HG03280 (cell line): Measurements from ENCODE around the gene ACSL5.

Experiments used
- ATAC-seq: cut with Tn5 transposase; IDR thresholded peaks from one replicate; pipeline ENCODE4 v1.9.1; 2021; ENCODE audit warnings: mild to moderate bottlenecking, moderate library complexity; ENCODE audit not compliant: unreplicated experiment

The ACSL5 gene, protein sequence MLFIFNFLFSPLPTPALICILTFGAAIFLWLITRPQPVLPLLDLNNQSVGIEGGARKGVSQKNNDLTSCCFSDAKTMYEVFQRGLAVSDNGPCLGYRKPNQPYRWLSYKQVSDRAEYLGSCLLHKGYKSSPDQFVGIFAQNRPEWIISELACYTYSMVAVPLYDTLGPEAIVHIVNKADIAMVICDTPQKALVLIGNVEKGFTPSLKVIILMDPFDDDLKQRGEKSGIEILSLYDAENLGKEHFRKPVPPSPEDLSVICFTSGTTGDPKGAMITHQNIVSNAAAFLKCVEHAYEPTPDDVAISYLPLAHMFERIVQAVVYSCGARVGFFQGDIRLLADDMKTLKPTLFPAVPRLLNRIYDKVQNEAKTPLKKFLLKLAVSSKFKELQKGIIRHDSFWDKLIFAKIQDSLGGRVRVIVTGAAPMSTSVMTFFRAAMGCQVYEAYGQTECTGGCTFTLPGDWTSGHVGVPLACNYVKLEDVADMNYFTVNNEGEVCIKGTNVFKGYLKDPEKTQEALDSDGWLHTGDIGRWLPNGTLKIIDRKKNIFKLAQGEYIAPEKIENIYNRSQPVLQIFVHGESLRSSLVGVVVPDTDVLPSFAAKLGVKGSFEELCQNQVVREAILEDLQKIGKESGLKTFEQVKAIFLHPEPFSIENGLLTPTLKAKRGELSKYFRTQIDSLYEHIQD

GRCh38 chr10:112373912-112374338 lies at the start of gene ACSL5:
TSS of gene ACSL5 (plus strand) at chr10:112374116. CDS start at chr10:112394947, 20,831 bp downstream.
- ATAC-seq, result no peak

GRCh38 chr10:112327678-112328077 lies 46.2 kb upstream of the ACSL5 start:
- no peak for ATAC-seq

DNA sequence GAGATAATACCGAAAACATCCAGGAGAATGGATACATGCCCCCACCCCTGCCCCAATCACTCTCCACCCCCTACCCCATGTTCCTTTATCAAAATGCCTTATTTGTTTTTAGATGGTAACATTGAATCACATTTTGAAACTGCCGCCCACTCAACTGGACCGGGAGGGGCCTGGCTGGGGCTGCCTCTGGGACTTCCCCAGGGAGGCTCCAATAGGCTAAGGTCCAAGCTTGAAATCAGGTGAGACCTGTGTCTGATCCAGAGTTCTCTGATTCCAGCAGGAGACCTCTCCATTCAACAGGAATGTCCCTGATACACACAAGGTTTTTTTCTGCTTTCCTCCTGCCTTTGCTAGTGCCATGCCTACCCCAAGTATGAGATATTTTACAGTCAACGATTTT lies 43.8 kb upstream of the ACSL5 start:
- no peak for ATAC-seq

DNA sequence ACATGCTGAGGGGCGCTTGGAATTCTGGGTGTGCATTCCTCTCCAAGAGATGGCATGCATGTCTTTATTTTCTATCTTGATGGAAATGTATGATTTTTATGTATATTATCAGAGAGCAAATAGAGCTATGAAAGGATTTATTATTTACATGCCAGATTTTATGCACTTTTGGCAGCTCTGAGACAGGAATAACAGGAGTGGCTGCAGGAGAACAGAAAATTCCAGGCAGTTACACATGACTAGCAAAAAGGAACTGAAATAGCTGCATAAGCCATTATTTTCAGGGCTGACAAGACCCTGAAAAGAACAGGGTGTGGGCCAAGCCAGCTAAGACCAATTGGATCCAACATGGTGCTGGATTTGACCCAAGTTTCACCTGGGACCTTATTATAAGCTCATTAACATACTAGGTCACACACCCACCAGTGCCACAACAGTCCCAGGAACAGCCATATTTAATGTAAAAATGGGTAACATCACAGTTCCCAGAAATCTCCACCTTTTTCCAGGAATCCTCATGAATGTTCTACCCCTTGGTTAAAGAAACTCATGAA lies 43.2 kb upstream of the ACSL5 start:
- ATAC-seq, result no peak

- no peak for ATAC-seq
Observed at GRCh38 chr10:112332022-112332421, 41.9 kb upstream of the ACSL5 start.

- no peak for ATAC-seq
Observed at GRCh38 chr10:112332509-112333228, 41.2 kb upstream of the ACSL5 start.

- no peak for ATAC-seq
Observed at GRCh38 chr10:112333452-112333851, 40.5 kb upstream of the ACSL5 start.

GRCh38 chr10:112335111-112335867 lies 38.6 kb upstream of the ACSL5 start:
- no peak for ATAC-seq

DNA sequence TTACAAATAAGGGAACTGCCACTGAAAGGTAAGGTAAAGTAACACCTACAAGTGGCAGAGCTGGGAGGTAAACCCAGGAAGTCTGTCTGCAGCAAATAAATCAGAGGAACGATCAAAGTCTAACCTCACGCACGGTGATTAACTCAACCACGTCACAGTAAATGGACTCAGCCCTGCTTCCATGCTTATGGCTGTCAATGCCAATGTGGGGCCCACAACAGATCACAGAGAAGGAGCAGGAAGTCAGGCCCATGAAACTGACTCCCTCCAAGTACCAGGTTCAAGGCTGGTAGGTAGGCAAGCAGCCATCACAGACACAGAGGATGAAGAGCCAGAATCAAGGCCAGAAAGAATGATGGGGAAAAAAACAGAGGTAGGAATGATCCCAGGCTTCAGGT lies 38.0 kb upstream of the ACSL5 start:
- no peak for ATAC-seq

DNA sequence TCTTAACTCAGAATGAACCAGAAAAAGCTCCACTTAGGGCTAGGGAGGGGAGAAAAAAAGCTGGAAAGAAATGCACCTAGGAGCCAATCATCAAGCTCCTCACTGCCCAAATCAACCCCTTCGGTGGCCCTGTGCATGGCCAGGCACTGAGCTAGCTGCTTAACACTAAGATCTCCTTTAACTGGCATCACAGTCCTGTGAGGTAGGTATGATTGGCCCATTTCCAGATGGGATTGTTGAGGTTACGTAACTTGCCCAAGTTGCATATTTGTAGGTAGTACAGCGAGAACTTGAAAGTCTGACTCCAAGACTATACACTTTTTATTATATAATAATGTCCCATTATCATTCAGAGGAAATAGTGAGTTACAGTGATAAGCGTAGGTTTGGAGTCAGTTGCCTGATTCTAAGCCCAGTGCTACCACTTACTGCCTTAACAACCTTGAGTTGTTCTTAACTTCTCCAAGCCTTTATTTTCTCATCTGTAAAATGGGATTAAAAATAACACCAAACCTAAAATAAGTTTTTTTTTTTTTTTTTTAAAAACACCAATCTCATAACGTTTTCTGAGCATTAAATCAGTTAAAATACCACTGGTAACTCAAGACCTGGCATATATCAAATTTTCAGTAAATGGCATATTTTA lies 37.2 kb upstream of the ACSL5 start:
- no peak for ATAC-seq

GRCh38 chr10:112338957-112339356 lies 35.0 kb upstream of the ACSL5 start:
- no peak for ATAC-seq

DNA sequence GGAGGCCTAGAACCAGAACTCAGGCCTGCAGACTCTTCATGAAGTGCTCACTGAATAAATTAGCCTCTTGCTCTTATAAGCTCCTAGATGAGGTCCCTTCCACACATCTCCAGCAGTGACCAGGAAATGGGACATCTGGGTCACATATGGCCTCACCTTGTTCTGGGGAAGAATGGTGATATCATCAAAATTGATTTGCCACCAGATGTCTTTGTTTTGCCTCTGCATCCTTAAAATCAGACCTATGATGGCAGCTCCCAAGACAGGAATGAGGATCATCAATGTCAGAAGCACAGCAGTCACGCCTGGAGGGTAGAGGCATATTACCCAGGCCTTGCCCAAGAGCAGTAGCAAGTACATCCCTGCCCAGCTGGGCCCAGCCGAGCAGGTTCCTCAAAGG lies 33.3 kb upstream of the ACSL5 start:
- no peak for ATAC-seq

DNA sequence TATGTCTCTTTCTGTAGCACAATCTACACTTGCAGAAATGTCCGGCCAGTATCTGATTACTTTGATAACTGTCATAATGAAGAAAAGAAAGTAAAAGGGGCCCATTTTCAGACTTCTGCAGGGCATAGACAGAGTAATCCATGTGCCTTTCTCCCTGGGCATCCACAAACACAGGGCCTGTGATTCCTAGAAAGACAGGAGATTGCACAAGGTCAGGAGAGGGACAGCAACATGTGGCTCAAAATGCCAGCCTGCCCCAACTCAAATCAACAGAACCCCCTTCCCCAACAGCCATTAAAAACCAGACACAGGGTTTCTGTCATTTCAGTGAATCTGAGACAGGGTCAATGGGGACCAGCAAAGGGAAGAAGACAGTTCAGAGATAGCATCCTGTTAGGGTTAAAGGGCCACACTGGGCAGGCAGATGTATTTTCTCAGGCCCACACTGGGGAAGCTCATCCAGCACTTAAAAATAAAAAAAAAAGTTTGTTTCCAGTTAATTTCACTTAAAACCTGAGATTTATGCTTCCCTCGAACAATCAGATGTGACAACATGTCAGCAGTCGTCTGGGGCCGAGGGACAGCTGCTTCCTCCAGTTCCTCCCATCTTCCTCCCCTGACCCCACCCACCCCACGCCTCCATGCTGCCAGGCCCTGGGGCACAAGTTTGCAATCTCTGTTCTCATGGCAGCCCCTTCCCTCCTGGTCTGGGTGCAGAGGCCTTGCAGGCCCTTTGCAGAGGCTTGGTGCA lies 30.7 kb upstream of the ACSL5 start:
- ATAC-seq, result no peak

GRCh38 chr10:112344261-112344660 lies 29.7 kb upstream of the ACSL5 start:
- ATAC-seq, result no peak

DNA sequence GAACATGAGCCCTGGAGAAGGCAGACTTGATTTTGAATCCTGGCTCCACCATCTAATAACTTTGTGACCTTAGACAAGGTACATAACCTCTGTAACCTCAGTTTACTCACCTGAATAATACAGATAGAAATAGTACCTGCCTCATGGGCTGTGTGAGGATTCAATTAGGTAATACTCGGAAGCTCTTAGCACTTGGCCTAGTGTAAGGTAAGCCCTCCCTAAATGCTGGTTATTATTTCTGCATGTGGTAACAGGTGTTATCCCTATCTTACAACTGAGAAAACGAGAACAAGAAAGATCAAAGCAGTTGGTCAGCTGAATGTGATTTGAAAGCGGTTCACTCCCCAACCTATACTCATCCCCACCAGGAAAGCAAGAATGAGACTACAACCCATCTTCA lies 28.7 kb upstream of the ACSL5 start:
- no peak for ATAC-seq

- ATAC-seq, result no peak
Observed at GRCh38 chr10:112345743-112346142, 28.2 kb upstream of the ACSL5 start.

DNA sequence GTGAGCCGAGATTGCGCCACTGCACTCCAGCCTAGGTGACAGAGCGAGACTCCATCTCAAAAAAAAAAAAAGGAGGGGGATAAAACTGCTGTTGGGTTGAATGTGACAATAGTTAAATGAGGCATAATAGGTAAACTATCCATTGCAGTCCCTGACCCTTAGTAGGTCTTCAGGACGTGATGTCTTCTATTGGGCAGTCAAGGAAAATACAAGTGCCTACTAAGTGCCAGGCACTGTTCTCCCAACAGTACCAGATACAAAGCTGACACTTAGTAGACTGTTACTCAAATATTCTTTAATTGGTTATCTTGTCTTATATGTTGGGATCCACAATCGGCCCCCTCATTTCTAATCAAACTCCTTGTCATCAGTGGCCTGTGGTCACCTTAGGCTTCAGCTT lies 27.1 kb upstream of the ACSL5 start:
- ATAC-seq, result no peak

DNA sequence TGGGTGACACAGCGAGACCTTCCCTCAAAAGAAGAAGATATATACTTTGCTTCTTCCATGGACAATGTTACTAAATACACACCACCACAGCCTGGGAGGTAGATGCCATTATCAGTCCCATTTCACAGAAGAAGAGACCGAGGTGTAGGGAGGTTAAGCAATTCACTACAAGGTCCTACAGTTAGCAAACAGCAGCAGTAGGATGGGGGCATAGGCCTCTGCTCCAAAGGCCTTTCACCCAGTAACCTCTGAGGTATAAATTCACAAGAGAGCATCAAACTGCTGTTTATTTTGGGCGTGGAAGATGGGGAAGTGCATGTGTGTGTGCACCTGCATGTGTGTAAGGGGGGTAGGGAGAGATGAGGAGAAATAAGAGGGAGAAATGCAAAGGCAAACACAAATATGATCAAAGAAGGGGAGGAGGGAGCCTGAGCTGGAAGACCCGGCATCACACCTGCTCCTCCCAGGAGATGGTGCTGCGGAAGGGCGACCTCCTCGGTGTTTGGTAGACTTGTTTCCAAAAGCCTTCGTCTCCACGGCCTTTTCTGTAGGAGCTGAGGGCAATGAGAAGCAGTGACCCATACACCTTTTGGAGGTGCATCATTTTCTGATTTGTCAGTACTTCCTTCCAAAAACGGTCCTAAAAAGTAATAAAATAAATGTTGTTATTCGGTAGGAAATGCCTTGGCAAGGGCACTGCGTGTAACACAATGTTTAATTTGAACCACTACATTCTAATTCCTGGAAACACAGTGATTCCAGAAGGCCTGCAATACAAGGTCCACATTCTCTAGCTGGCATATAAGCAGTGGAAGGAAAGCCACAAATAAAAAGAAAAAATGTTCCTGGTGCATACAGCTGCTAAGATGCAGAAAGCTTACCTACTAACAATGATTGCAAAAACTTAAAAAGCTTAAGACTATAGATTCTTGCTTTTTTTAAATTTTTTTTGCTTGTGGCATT lies 25.9 kb upstream of the ACSL5 start:
- ATAC-seq, result no peak
